ENCODE data around the gene TNP1.

Gene TNP1

DNA sequence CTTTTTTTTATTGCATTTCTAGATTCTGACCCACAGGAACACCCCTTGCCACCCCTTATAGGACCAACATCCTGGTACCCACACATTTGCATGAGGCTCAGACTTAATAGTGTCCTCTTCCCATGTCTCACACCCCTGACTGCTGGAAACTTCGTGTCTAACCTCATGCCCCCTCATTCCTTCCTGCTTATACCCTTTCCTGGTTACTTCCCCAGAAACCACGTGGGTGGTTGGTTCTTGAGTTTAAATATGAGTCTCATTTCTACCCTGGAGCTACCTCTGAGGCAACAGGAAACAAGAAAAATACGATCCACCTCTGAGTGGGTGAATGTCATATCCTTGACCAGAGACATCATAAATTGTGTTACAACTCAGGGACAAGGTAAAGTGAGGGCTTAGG, 1.6 kb downstream of the TNP1 start:
- DNase-seq (ENCODE audit: low read depth in 2 of 2) = no peak
- no peak for TF ChIP-seq CTCF (IDR thresholded peaks at IDR 0.05; ENCODE audit: low read depth, low read length)
- H3K4me3 ChIP-seq (replicated peaks in 1 of 2; ENCODE audit: low read depth in 2 of 2, low read length in 2 of 2) = no peak overlapping the region

DNA sequence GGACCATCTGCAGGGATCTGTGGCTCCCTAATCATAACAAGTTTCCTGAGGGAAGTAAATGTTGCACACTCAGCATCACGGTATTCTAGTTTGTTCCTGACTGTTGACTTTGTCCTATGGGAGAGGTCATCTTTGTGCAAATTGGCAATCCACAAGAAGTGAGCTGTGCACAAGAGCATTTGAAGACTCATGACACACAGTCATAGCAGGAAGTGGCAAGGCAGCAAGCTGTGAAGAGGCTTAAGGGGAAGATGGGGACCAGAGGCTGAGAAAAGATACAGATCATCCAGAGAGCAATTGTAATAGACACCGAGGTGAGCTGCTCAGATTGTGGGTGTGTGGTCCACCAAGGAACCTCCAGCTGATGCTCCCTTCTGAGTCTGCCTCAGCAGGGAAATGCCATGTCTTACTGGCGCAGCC, 2.7 kb downstream of the TNP1 start:
- no peak for TF ChIP-seq CTCF (IDR thresholded peaks at IDR 0.05; ENCODE audit: low read depth, low read length)
- no peak overlapping the region for H3K4me3 ChIP-seq (replicated peaks in 1 of 2; ENCODE audit: low read depth in 2 of 2, low read length in 2 of 2)
- DNase-seq (ENCODE audit: low read depth in 2 of 2) = peak in 1 of 2 donors; percentile 7

DNA sequence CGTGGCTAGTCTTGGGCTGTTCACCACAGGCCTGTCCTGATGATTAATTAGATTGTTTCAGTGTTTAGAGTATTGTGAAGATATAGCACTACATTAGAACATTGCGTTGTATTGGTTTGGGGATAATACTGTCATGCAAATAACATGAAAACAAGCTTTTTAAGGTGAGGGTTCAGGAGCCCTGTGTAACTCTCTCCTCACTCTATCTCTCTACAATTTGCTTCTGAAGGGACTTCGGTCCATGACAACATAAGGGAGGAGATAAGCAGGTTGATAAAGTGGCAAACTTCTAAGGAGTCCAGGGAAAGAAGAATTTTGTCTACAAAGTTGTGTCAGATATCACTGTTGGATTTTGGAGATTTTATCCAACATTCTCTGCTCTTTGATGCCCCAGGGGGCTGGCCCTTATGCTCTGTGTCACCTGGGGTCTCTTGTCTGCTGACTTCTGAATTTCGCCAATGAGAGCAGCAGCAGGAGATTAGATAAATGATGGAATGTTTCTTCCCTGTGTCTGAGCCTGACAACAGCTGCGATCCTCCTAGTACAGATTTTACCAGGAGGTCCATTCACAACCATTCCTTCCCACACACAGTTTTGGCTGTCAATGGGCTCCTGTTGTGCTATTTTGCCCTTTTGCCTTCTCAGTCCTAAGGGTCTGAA, 3.3 kb downstream of the TNP1 start:
- DNase-seq (ENCODE audit: low read depth in 2 of 2) = no peak
- H3K4me3 ChIP-seq (replicated peaks in 1 of 2; ENCODE audit: low read depth in 2 of 2, low read length in 2 of 2) = no peak overlapping the region
- TF ChIP-seq CTCF (IDR thresholded peaks at IDR 0.05; ENCODE audit: low read depth, low read length) = no peak

GRCh38 chr2:216855605-216856004, 4.3 kb downstream of the TNP1 start:
- H3K4me3 ChIP-seq (replicated peaks in 1 of 2; ENCODE audit: low read depth in 2 of 2, low read length in 2 of 2) = no peak overlapping the region
- no peak for DNase-seq (ENCODE audit: low read depth in 2 of 2)
- no peak for TF ChIP-seq CTCF (IDR thresholded peaks at IDR 0.05; ENCODE audit: low read depth, low read length)

GRCh38 chr2:216855079-216855478, 4.8 kb downstream of the TNP1 start:
- TF ChIP-seq CTCF (IDR thresholded peaks at IDR 0.05; ENCODE audit: low read depth, low read length) = no peak
- H3K4me3 ChIP-seq (replicated peaks in 1 of 2; ENCODE audit: low read depth in 2 of 2, low read length in 2 of 2) = no peak overlapping the region
- no peak for DNase-seq (ENCODE audit: low read depth in 2 of 2)

- DNase-seq (ENCODE audit: low read depth in 2 of 2) = no peak
- no peak for TF ChIP-seq CTCF (IDR thresholded peaks at IDR 0.05; ENCODE audit: low read depth, low read length)
- H3K4me3 ChIP-seq (replicated peaks in 1 of 2; ENCODE audit: low read depth in 2 of 2, low read length in 2 of 2) = no peak overlapping the region
Measured at GRCh38 chr2:216851486-216852090, 8.3 kb downstream of the TNP1 start.
